ENCODE data around the gene HENMT1. TPM values are rescaled to one million over a fixed set of nuclear protein-coding genes. Genes with fewer than 3 reads are reported as not detected.
A peak's percentile ranks its signal among the peaks of the same experiment; 100 is the strongest.

Gene HENMT1
- total and polyA plus RNA-seq, 9 of the 15 experiments (the other 6 are each of a cell fraction or from before 2014, with no cell fraction given), result not detected

GRCh38 chr1:108691942-108692723, 31.2 kb upstream of the HENMT1 start, which contains the start of gene PRPF38B (continued):
- TF ChIP-seq, protein P1, sequence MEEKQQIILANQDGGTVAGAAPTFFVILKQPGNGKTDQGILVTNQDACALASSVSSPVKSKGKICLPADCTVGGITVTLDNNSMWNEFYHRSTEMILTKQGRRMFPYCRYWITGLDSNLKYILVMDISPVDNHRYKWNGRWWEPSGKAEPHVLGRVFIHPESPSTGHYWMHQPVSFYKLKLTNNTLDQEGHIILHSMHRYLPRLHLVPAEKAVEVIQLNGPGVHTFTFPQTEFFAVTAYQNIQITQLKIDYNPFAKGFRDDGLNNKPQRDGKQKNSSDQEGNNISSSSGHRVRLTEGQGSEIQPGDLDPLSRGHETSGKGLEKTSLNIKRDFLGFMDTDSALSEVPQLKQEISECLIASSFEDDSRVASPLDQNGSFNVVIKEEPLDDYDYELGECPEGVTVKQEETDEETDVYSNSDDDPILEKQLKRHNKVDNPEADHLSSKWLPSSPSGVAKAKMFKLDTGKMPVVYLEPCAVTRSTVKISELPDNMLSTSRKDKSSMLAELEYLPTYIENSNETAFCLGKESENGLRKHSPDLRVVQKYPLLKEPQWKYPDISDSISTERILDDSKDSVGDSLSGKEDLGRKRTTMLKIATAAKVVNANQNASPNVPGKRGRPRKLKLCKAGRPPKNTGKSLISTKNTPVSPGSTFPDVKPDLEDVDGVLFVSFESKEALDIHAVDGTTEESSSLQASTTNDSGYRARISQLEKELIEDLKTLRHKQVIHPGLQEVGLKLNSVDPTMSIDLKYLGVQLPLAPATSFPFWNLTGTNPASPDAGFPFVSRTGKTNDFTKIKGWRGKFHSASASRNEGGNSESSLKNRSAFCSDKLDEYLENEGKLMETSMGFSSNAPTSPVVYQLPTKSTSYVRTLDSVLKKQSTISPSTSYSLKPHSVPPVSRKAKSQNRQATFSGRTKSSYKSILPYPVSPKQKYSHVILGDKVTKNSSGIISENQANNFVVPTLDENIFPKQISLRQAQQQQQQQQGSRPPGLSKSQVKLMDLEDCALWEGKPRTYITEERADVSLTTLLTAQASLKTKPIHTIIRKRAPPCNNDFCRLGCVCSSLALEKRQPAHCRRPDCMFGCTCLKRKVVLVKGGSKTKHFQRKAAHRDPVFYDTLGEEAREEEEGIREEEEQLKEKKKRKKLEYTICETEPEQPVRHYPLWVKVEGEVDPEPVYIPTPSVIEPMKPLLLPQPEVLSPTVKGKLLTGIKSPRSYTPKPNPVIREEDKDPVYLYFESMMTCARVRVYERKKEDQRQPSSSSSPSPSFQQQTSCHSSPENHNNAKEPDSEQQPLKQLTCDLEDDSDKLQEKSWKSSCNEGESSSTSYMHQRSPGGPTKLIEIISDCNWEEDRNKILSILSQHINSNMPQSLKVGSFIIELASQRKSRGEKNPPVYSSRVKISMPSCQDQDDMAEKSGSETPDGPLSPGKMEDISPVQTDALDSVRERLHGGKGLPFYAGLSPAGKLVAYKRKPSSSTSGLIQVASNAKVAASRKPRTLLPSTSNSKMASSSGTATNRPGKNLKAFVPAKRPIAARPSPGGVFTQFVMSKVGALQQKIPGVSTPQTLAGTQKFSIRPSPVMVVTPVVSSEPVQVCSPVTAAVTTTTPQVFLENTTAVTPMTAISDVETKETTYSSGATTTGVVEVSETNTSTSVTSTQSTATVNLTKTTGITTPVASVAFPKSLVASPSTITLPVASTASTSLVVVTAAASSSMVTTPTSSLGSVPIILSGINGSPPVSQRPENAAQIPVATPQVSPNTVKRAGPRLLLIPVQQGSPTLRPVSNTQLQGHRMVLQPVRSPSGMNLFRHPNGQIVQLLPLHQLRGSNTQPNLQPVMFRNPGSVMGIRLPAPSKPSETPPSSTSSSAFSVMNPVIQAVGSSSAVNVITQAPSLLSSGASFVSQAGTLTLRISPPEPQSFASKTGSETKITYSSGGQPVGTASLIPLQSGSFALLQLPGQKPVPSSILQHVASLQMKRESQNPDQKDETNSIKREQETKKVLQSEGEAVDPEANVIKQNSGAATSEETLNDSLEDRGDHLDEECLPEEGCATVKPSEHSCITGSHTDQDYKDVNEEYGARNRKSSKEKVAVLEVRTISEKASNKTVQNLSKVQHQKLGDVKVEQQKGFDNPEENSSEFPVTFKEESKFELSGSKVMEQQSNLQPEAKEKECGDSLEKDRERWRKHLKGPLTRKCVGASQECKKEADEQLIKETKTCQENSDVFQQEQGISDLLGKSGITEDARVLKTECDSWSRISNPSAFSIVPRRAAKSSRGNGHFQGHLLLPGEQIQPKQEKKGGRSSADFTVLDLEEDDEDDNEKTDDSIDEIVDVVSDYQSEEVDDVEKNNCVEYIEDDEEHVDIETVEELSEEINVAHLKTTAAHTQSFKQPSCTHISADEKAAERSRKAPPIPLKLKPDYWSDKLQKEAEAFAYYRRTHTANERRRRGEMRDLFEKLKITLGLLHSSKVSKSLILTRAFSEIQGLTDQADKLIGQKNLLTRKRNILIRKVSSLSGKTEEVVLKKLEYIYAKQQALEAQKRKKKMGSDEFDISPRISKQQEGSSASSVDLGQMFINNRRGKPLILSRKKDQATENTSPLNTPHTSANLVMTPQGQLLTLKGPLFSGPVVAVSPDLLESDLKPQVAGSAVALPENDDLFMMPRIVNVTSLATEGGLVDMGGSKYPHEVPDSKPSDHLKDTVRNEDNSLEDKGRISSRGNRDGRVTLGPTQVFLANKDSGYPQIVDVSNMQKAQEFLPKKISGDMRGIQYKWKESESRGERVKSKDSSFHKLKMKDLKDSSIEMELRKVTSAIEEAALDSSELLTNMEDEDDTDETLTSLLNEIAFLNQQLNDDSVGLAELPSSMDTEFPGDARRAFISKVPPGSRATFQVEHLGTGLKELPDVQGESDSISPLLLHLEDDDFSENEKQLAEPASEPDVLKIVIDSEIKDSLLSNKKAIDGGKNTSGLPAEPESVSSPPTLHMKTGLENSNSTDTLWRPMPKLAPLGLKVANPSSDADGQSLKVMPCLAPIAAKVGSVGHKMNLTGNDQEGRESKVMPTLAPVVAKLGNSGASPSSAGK (IDR thresholded peaks at IDR 0.05), result peak; percentile 95
- TF ChIP-seq ZNF764 (CRISPR knock-in tag; IDR thresholded peaks at IDR 0.05; ENCODE audit: low read depth), result peak; percentile 96
- no peak for TF ChIP-seq ZNF707 (CRISPR knock-in tag; conservative IDR thresholded peaks at IDR 0.05)
- TF ChIP-seq TCF7L2 (IDR thresholded peaks at IDR 0.05; ENCODE audit: low read depth, low read length), result 0 out of 2 replicates have a peak, but pooled peaks have one; percentile 12
- TF ChIP-seq GATA2 (CRISPR knock-in tag; IDR thresholded peaks at IDR 0.05), result no peak
- TF ChIP-seq COPS2 (conservative IDR thresholded peaks at IDR 0.05), result no peak
- TF ChIP-seq ZNF766 (CRISPR knock-in tag; conservative IDR thresholded peaks at IDR 0.05), result no peak
- TF ChIP-seq TAF1 (IDR thresholded peaks at IDR 0.05; ENCODE audit: control insufficient read depth, extremely low read depth, insufficient read depth, low read length, severe bottlenecking), result peak; percentile 92
- no peak for TF ChIP-seq MAFG (tag; conservative IDR thresholded peaks at IDR 0.05)
- TF ChIP-seq ZNF212 (CRISPR knock-in tag; IDR thresholded peaks at IDR 0.05), result no peak
- TF ChIP-seq ZNF511 (CRISPR knock-in tag; IDR thresholded peaks at IDR 0.05), result no peak; the same call in none of the 2 replicates
- TF ChIP-seq RHOXF2B (CRISPR knock-in tag; conservative IDR thresholded peaks at IDR 0.05), result 0 out of 2 replicates have a peak, but pooled peaks have one; percentile 1
